Central memory CD4-positive, alpha-beta T cell (primary cell): Measurements from ENCODE around the gene DDX25.
A peak's percentile ranks its signal among the peaks of the same experiment; 100 is the strongest.

Source experiments
- DNase-seq: peaks from one replicate; pipeline ENCODE4 v3.0.0; 2022

Gene DDX25

GRCh38 chr11:125938418-125938817, 34.1 kb downstream of the DDX25 start:
- no peak for DNase-seq

GRCh38 chr11:125939081-125939521, 34.8 kb downstream of the DDX25 start:
- DNase-seq = no peak

- no peak for DNase-seq
Observed at GRCh38 chr11:125940145-125940544, 35.8 kb downstream of the DDX25 start.

GRCh38 chr11:125941267-125941618, 36.9 kb downstream of the DDX25 start:
- no peak for DNase-seq

GRCh38 chr11:125941619-125942611, 37.6 kb downstream of the DDX25 start:
- peak; percentile 27 for DNase-seq

GRCh38 chr11:125942771-125943428, 38.6 kb downstream of the DDX25 start:
- no peak for DNase-seq

GRCh38 chr11:125943661-125944349, 39.5 kb downstream of the DDX25 start:
- DNase-seq = no peak

GRCh38 chr11:125944350-125945010, 40.2 kb downstream of the DDX25 start:
- no peak for DNase-seq

- DNase-seq = no peak
Observed at GRCh38 chr11:125945011-125945796, 40.9 kb downstream of the DDX25 start.

GRCh38 chr11:125945797-125946520, 41.7 kb downstream of the DDX25 start, which contains the start of gene VSIG10L2:
Gene VSIG10L2 (plus strand): TSS chr11:125946044. CDS start chr11:125946056, 12 bp downstream.
- DNase-seq = no peak

- no peak for DNase-seq
Observed at GRCh38 chr11:125946712-125947418, 42.6 kb downstream of the DDX25 start.

- no peak for DNase-seq
Observed at GRCh38 chr11:125947419-125948277, 43.3 kb downstream of the DDX25 start.

- no peak for DNase-seq
Observed at GRCh38 chr11:125948278-125949051, 44.2 kb downstream of the DDX25 start.

GRCh38 chr11:125949271-125950177, 45.2 kb downstream of the DDX25 start:
- DNase-seq = no peak

- no peak for DNase-seq
Observed at GRCh38 chr11:125950178-125950490, 45.8 kb downstream of the DDX25 start.

GRCh38 chr11:125950696-125951651, 46.7 kb downstream of the DDX25 start:
- DNase-seq = no peak
